Panc1 (cell line): ENCODE data around the gene ATXN7L2.

ENCODE experiments used
- POLR2AphosphoS5 ChIP-seq: IDR thresholded peaks from 2 replicates; pipeline ENCODE4 v1.6.1; 2012; ENCODE audit warnings: mild to moderate bottlenecking, low read depth, low read length, moderate library complexity
- TF ChIP-seq, protein P1 (sequence below): fragments of 450-650 bp; IDR thresholded peaks from 2 replicates; pipeline ENCODE4 v1.5.1; 2017; ENCODE audit warnings: mild to moderate bottlenecking
- TF ChIP-seq, protein P2 (sequence below), 2 experiments: IDR thresholded peaks; 2 replicates each; pipeline ENCODE4 v1.6.1; 2011 to 2012; ENCODE audit warnings: low read depth in 2 of 2, control low read depth in 1 of 2, low read length in 1 of 2, mild to moderate bottlenecking in 1 of 2, moderate library complexity in 1 of 2; ENCODE audit not compliant: insufficient read depth in 1 of 2

DNA sequence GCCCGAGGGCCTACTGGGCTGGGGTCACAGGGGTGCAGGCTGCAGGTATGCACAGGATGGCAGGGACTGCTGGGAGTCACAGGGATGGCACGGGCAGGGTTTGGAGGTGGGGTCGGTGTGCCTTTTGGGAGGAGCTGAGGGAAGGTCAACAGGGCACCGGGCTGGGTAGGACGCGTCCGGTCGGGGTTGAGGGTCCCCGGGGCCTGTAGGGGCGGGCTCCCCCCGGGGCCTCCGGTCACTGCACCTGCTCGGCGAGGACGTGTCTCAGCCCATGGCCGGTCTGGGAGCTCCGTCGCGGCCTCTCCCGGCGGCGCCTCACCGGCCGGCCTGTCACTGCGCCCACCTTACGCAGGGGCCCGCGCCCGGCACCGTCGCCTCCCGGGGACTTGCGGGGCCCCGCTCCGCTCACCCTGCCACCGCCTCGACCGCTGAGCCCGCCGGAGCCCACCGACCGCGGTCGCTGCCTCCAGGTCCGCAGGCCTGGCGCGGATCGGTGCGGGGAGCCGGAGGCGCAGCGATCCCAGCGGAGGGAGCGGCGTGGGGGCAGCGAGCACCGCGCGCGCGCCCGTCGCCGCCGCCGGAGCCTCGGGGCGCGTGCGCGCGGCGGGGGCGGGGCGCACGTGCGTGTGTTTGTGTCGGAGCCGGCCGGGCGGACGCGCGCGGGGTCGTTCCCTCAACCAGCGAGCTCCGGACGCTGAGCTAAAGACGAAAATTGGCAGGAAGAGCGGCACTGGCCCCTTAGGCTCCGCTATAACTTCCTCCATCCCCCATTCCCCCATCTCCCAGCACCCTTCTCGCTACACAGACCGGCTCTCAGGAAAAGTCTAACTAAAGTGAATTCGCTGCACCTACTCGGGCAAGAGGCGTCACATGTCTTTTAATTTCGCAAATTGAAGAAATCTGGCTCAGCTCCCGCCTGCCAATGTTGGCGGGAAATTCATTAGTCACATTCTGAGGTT is 25.8 kb downstream of the ATXN7L2 start, which contains the start of gene AMIGO1:
- TF ChIP-seq, protein P1, sequence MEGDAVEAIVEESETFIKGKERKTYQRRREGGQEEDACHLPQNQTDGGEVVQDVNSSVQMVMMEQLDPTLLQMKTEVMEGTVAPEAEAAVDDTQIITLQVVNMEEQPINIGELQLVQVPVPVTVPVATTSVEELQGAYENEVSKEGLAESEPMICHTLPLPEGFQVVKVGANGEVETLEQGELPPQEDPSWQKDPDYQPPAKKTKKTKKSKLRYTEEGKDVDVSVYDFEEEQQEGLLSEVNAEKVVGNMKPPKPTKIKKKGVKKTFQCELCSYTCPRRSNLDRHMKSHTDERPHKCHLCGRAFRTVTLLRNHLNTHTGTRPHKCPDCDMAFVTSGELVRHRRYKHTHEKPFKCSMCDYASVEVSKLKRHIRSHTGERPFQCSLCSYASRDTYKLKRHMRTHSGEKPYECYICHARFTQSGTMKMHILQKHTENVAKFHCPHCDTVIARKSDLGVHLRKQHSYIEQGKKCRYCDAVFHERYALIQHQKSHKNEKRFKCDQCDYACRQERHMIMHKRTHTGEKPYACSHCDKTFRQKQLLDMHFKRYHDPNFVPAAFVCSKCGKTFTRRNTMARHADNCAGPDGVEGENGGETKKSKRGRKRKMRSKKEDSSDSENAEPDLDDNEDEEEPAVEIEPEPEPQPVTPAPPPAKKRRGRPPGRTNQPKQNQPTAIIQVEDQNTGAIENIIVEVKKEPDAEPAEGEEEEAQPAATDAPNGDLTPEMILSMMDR, result no peak
- TF ChIP-seq POLR2AphosphoS5, result no peak
- TF ChIP-seq, protein P2, sequence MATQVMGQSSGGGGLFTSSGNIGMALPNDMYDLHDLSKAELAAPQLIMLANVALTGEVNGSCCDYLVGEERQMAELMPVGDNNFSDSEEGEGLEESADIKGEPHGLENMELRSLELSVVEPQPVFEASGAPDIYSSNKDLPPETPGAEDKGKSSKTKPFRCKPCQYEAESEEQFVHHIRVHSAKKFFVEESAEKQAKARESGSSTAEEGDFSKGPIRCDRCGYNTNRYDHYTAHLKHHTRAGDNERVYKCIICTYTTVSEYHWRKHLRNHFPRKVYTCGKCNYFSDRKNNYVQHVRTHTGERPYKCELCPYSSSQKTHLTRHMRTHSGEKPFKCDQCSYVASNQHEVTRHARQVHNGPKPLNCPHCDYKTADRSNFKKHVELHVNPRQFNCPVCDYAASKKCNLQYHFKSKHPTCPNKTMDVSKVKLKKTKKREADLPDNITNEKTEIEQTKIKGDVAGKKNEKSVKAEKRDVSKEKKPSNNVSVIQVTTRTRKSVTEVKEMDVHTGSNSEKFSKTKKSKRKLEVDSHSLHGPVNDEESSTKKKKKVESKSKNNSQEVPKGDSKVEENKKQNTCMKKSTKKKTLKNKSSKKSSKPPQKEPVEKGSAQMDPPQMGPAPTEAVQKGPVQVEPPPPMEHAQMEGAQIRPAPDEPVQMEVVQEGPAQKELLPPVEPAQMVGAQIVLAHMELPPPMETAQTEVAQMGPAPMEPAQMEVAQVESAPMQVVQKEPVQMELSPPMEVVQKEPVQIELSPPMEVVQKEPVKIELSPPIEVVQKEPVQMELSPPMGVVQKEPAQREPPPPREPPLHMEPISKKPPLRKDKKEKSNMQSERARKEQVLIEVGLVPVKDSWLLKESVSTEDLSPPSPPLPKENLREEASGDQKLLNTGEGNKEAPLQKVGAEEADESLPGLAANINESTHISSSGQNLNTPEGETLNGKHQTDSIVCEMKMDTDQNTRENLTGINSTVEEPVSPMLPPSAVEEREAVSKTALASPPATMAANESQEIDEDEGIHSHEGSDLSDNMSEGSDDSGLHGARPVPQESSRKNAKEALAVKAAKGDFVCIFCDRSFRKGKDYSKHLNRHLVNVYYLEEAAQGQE (IDR thresholded peaks at IDR 0.05; ENCODE audit: insufficient read depth in 1 of 2, low read depth in 2 of 2, low read length in 1 of 2), result no peak
